Measurements from ENCODE around the gene ZSCAN5B.
"Not testable (repeated sequence)": the region's sequence is repeated elsewhere in the genome, so short reads cannot be mapped to it uniquely, and the experiment has no call there.

The ZSCAN5B gene

GRCh38 chr19:56175861-56176307, 21.7 kb downstream of the ZSCAN5B start, which contains the start of gene GALP:
Gene GALP (plus strand): TSS chr19:56176008. CDS start chr19:56177109, 1,101 bp downstream.
- not testable (repeated sequence) for H3K4me3 ChIP-seq (ENCODE audit: low read length in 2 of 2); H3K9ac ChIP-seq (ENCODE audit: low read length in 2 of 2); H3K36me3 ChIP-seq (ENCODE audit: control insufficient read depth in 2 of 2, insufficient read depth in 2 of 2, low read length in 2 of 2); H3K9me3 ChIP-seq (ENCODE audit: control insufficient read depth in 2 of 2, low read length in 2 of 2); H3K27ac ChIP-seq (ENCODE audit: low read length); H3K4me1 ChIP-seq (ENCODE audit: control insufficient read depth, insufficient read depth, low read length)
- H3K27me3 ChIP-seq (ENCODE audit: control insufficient read depth in 1 of 2, insufficient read depth in 2 of 2, low read length in 2 of 2), result peaks cover 16 to 17% of the 10 kb centered on the region in 2 donors

DNA sequence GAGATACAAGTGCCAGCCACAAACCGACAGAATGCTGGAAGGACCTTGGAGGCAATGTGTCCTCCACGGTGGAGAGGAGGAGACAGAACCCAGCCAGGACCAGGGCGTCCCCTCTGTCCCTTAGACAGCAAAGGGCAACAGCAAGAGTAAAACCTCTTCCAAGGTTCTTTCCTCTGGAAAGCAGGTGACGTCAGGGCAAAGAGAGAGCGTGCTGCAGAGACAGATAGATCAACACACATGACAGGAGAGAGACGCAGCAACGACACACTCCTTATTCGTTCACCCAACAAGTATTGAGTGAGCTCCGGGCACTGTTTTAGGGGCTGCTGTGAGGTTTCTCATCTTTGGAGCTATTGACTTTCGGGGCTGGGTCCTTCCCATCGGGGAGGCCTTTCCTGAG, 23.0 kb downstream of the ZSCAN5B start:
- Histone ChIP-seq H3K36me3 (ENCODE audit: control insufficient read depth in 2 of 2, insufficient read depth in 2 of 2, low read length in 2 of 2) (no peaks in the 10 kb centered on the region), H3K4me3 (ENCODE audit: low read length in 2 of 2) (no peak overlapping the region), H3K9ac (ENCODE audit: low read length in 2 of 2) (no peak overlapping the region), H3K27me3 (ENCODE audit: control insufficient read depth in 1 of 2, insufficient read depth in 2 of 2, low read length in 2 of 2) (peaks cover 16 to 17% of the 10 kb centered on the region in 2 donors), H3K4me1 (ENCODE audit: control insufficient read depth, insufficient read depth, low read length) (peaks cover 3% of the 10 kb centered on the region), H3K27ac (ENCODE audit: low read length) (no peak overlapping the region), H3K9me3 (ENCODE audit: control insufficient read depth in 2 of 2, low read length in 2 of 2) (no peaks in the 10 kb centered on the region)

DNA sequence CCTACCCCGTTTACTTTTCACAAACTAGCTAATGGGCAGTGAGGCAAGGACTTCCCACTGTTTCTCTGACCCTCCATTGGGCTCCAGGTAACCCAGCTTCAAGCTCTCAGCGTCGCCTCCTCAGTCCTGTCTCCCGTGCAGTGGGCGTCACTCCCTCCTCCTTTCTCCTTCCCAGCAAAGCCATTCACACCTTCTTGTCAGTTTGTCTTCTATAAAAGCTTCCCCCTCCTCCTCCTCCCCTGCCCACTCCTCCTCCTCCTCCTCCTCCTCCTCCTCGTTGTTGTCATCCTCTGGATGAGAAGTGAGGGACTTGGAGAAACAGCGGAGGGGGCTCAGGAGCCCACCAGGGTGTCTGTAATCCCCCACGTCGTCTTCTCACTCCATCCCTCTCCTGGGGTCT, 23.5 kb downstream of the ZSCAN5B start:
- H3K9ac ChIP-seq (ENCODE audit: low read length in 2 of 2), result no peak overlapping the region
- peaks cover 16 to 17% of the 10 kb centered on the region in 2 donors for H3K27me3 ChIP-seq (ENCODE audit: control insufficient read depth in 1 of 2, insufficient read depth in 2 of 2, low read length in 2 of 2)
- no peak overlapping the region for H3K27ac ChIP-seq (ENCODE audit: low read length)
- H3K9me3 ChIP-seq (ENCODE audit: control insufficient read depth in 2 of 2, low read length in 2 of 2), result no peaks in the 10 kb centered on the region
- H3K36me3 ChIP-seq (ENCODE audit: control insufficient read depth in 2 of 2, insufficient read depth in 2 of 2, low read length in 2 of 2), result no peaks in the 10 kb centered on the region
- peaks cover 3% of the 10 kb centered on the region for H3K4me1 ChIP-seq (ENCODE audit: control insufficient read depth, insufficient read depth, low read length)
- H3K4me3 ChIP-seq (ENCODE audit: low read length in 2 of 2), result no peak overlapping the region

- Histone ChIP-seq H3K9me3 (ENCODE audit: control insufficient read depth in 2 of 2, low read length in 2 of 2) (no peaks in the 10 kb centered on the region), H3K4me1 (ENCODE audit: control insufficient read depth, insufficient read depth, low read length) (peaks cover 3% of the 10 kb centered on the region), H3K36me3 (ENCODE audit: control insufficient read depth in 2 of 2, insufficient read depth in 2 of 2, low read length in 2 of 2) (no peaks in the 10 kb centered on the region), H3K9ac (ENCODE audit: low read length in 2 of 2) (no peak overlapping the region), H3K27ac (ENCODE audit: low read length) (no peak overlapping the region), H3K27me3 (ENCODE audit: control insufficient read depth in 1 of 2, insufficient read depth in 2 of 2, low read length in 2 of 2) (peaks cover 4 to 6% of the 10 kb centered on the region in 2 donors), H3K4me3 (ENCODE audit: low read length in 2 of 2) (no peak overlapping the region)
Observed at GRCh38 chr19:56170261-56170660, 27.3 kb downstream of the ZSCAN5B start.

DNA sequence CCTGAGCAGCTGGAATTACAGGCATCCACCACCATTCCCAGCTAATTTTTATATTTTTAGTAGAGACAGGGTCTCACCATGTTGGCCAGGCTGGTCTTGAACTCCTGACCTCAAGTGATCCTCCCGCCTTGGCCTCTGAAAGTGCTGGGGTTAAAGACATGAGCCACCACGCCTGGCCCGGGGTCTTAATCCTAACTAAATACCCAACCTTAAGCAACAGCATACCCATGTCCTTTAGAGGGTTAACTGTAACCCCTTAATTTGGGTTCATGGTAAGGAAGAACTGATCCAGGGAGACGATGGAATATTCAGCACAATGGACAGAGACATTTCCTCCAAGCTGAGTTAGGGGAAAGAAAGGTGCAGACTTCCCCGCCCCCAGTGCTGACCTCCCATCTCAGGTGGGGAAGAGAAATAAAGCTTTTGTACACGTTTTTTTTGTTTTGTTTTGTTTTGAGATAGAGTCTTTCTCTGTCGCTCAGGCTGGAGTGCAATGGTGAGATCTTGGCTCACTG, 30.5 kb downstream of the ZSCAN5B start:
- no peak overlapping the region for H3K4me3 ChIP-seq (ENCODE audit: low read length in 2 of 2)
- H3K4me1 ChIP-seq (ENCODE audit: control insufficient read depth, insufficient read depth, low read length), result peaks cover 3% of the 10 kb centered on the region
- H3K9me3 ChIP-seq (ENCODE audit: control insufficient read depth in 2 of 2, low read length in 2 of 2), result no peaks in the 10 kb centered on the region
- H3K27me3 ChIP-seq (ENCODE audit: control insufficient read depth in 1 of 2, insufficient read depth in 2 of 2, low read length in 2 of 2), result no peaks in the 10 kb centered on the region
- no peak overlapping the region for H3K27ac ChIP-seq (ENCODE audit: low read length)
- H3K36me3 ChIP-seq (ENCODE audit: control insufficient read depth in 2 of 2, insufficient read depth in 2 of 2, low read length in 2 of 2), result peaks cover 0 to 2% of the 10 kb centered on the region in 2 donors
- no peak overlapping the region for H3K9ac ChIP-seq (ENCODE audit: low read length in 2 of 2)

- no peak overlapping the region for H3K4me3 ChIP-seq (ENCODE audit: low read length in 2 of 2)
- H3K27ac ChIP-seq (ENCODE audit: low read length), result no peak overlapping the region
- H3K4me1 ChIP-seq (ENCODE audit: control insufficient read depth, insufficient read depth, low read length), result no peaks in the 10 kb centered on the region
- H3K9ac ChIP-seq (ENCODE audit: low read length in 2 of 2), result no peak overlapping the region
- H3K27me3 ChIP-seq (ENCODE audit: control insufficient read depth in 1 of 2, insufficient read depth in 2 of 2, low read length in 2 of 2), result no peaks in the 10 kb centered on the region
- peaks cover 8 to 10% of the 10 kb centered on the region in 2 donors for H3K36me3 ChIP-seq (ENCODE audit: control insufficient read depth in 2 of 2, insufficient read depth in 2 of 2, low read length in 2 of 2)
- H3K9me3 ChIP-seq (ENCODE audit: control insufficient read depth in 2 of 2, low read length in 2 of 2), result no peaks in the 10 kb centered on the region
Observed at GRCh38 chr19:56163097-56163496, 34.5 kb downstream of the ZSCAN5B start.

GRCh38 chr19:56162258-56162657, 35.3 kb downstream of the ZSCAN5B start:
- peaks cover 8 to 13% of the 10 kb centered on the region in 2 donors for H3K36me3 ChIP-seq (ENCODE audit: control insufficient read depth in 2 of 2, insufficient read depth in 2 of 2, low read length in 2 of 2)

GRCh38 chr19:56161534-56161933, 36.0 kb downstream of the ZSCAN5B start:
- H3K27me3 ChIP-seq (ENCODE audit: control insufficient read depth in 1 of 2, insufficient read depth in 2 of 2, low read length in 2 of 2), result no peaks in the 10 kb centered on the region
- H3K27ac ChIP-seq (ENCODE audit: low read length), result no peak overlapping the region
- H3K4me1 ChIP-seq (ENCODE audit: control insufficient read depth, insufficient read depth, low read length), result no peaks in the 10 kb centered on the region
- H3K36me3 ChIP-seq (ENCODE audit: control insufficient read depth in 2 of 2, insufficient read depth in 2 of 2, low read length in 2 of 2), result peaks cover 8 to 18% of the 10 kb centered on the region in 2 donors
- H3K9me3 ChIP-seq (ENCODE audit: control insufficient read depth in 2 of 2, low read length in 2 of 2), result no peaks in the 10 kb centered on the region
- no peak overlapping the region for H3K9ac ChIP-seq (ENCODE audit: low read length in 2 of 2)
- H3K4me3 ChIP-seq (ENCODE audit: low read length in 2 of 2), result no peak overlapping the region

More at GRCh38 chr19:56162258-56162657, 35.3 kb downstream of the ZSCAN5B start:
- no peaks in the 10 kb centered on the region for H3K9me3 ChIP-seq (ENCODE audit: control insufficient read depth in 2 of 2, low read length in 2 of 2)
- H3K27me3 ChIP-seq (ENCODE audit: control insufficient read depth in 1 of 2, insufficient read depth in 2 of 2, low read length in 2 of 2), result no peaks in the 10 kb centered on the region
- H3K4me1 ChIP-seq (ENCODE audit: control insufficient read depth, insufficient read depth, low read length), result no peaks in the 10 kb centered on the region
- H3K9ac ChIP-seq (ENCODE audit: low read length in 2 of 2), result no peak overlapping the region
- no peak overlapping the region for H3K4me3 ChIP-seq (ENCODE audit: low read length in 2 of 2)
- no peak overlapping the region for H3K27ac ChIP-seq (ENCODE audit: low read length)

DNA sequence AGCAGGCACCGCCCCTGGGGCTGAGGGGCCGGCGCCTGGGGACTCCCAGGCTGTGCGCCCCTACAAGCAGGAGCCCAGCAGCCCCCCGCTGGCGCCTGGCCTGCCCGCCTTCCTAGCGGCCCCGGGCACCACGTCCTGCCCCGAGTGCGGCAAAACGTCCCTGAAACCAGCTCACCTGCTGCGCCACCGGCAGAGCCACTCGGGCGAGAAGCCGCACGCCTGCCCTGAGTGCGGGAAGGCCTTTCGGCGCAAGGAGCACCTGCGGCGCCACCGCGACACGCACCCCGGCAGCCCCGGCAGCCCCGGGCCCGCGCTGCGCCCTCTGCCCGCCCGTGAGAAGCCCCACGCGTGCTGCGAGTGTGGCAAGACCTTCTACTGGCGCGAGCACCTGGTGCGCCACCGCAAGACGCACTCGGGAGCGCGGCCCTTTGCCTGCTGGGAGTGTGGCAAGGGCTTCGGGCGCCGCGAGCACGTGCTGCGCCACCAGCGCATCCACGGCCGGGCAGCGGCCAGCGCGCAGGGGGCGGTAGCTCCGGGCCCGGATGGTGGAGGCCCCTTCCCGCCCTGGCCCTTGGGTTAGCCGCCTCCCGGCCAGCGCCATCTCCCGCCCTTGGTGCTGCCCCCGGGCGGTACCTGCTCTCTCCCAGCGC, 37.8 kb downstream of the ZSCAN5B start:
- Histone ChIP-seq H3K36me3 (ENCODE audit: control insufficient read depth in 2 of 2, insufficient read depth in 2 of 2, low read length in 2 of 2) (peaks cover 13 to 30% of the 10 kb centered on the region in 2 donors), H3K9ac (ENCODE audit: low read length in 2 of 2) (no peak overlapping the region)

DNA sequence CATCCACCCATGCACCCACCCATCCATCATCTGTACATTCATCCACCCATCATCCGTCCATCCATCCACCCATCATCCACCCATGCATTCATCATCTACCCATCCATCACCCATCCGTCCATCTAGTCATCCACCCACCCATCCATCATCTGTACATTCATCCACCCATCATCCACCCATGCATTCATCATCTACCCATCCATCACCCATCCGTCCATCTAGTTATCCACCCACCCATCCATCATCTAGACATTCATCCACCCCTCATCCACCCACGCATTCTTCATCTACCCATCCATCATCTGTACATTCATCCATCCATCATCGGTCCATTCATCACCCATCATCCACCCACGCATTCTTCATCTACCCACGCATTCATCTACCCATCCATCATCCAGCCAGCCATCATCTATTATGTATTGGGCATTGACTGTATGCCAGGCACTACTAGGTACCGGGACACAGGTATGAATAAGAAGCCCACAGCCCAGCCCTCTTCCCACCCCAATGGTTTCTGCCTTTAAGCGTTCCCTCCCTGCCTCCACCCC, 38.5 kb downstream of the ZSCAN5B start:
- Histone ChIP-seq H3K9me3 (ENCODE audit: control insufficient read depth in 2 of 2, low read length in 2 of 2) (no peaks in the 10 kb centered on the region), H3K9ac (ENCODE audit: low read length in 2 of 2) (no peak overlapping the region), H3K27ac (ENCODE audit: low read length) (no peak overlapping the region), H3K36me3 (ENCODE audit: control insufficient read depth in 2 of 2, insufficient read depth in 2 of 2, low read length in 2 of 2) (peaks cover 13 to 31% of the 10 kb centered on the region in 2 donors), H3K4me3 (ENCODE audit: low read length in 2 of 2) (no peak overlapping the region), H3K27me3 (ENCODE audit: control insufficient read depth in 1 of 2, insufficient read depth in 2 of 2, low read length in 2 of 2) (no peaks in the 10 kb centered on the region), H3K4me1 (ENCODE audit: control insufficient read depth, insufficient read depth, low read length) (no peaks in the 10 kb centered on the region)

More for the DNA sequence above, 37.8 kb downstream of the ZSCAN5B start:
- no peak overlapping the region for H3K27ac ChIP-seq (ENCODE audit: low read length)
- H3K9me3 ChIP-seq (ENCODE audit: control insufficient read depth in 2 of 2, low read length in 2 of 2), result no peaks in the 10 kb centered on the region
- H3K27me3 ChIP-seq (ENCODE audit: control insufficient read depth in 1 of 2, insufficient read depth in 2 of 2, low read length in 2 of 2), result no peaks in the 10 kb centered on the region
- H3K4me3 ChIP-seq (ENCODE audit: low read length in 2 of 2), result no peak overlapping the region
- H3K4me1 ChIP-seq (ENCODE audit: control insufficient read depth, insufficient read depth, low read length), result no peaks in the 10 kb centered on the region
